HCT116 (cell line): Measurements from ENCODE around the gene OASL. TPM values are rescaled to one million over a fixed set of nuclear protein-coding genes. Genes with fewer than 3 reads are reported as not detected.

Source experiments
- ATAC-seq: fragments of 200-7000 bp; cut with Tn5 transposase; 2 replicates; pipeline ENCODE4 v1.9.1; 2020; ENCODE audit warnings: mild to moderate bottlenecking, moderate library complexity
- BruUV-seq: library from RNA; stranded (reverse); fragments of 400-500 nt; replicated peaks from 2 replicates; lab custom pipeline; 2021; lab: Mats Ljungman, UMichigan
- CTCF ChIA-PET: fragments of 300-600 bp; sonication (Branson Sonifier 250); formaldehyde crosslinking; loops from one replicate; lab custom pipeline; 2021; ENCODE audit warnings: antibody characterized with exemption; lab: Charles Lee
- POLR2A ChIA-PET: fragments of 300-600, 350-600 bp; sonication (Branson Sonifier 250); formaldehyde crosslinking; loops from one replicate; lab custom pipeline; 2021; ENCODE audit warnings: antibody characterized with exemption; lab: Charles Lee
- RAD21 ChIA-PET, 2 experiments: fragments of 300-600 bp; sonication (Branson Sonifier 250); formaldehyde crosslinking; loops; one replicate each; lab custom pipeline; 2023; ENCODE audit warnings: low total read pairs in 2 of 2; ENCODE audit not compliant: uncharacterized antibody in 2 of 2, unreplicated experiment in 2 of 2, low non-redundant PET in 1 of 2; lab: Charles Lee
- DNase-seq: peaks from one replicate; pipeline ENCODE4 v3.0.0-alpha.2; 2010; ENCODE audit warnings: low read depth, low spot score
- H2AFZ ChIP-seq: fragments of 200-600 bp; shearing (Covaris generic), sonication (generic); 2 replicates; pipeline ENCODE4 v1.6.1; 2017; ENCODE audit warnings: low read depth, mixed run types, mixed read lengths, antibody characterized with exemption, low read length; ENCODE audit not compliant: poor library complexity, severe bottlenecking
- H3K27ac ChIP-seq: 2 replicates; pipeline ENCODE4 v1.5.1; 2012; ENCODE audit warnings: low read depth, low read length
- H3K27me3 ChIP-seq: fragments of 200-600 bp; sonication (generic); 2 replicates; pipeline ENCODE4 v1.6.1; 2016; ENCODE audit warnings: mixed run types, low read length, mixed read lengths; ENCODE audit not compliant: insufficient read depth
- H3K36me3 ChIP-seq, 2 experiments: fragments of 200-500 bp in 1 of 2; fragments of 200-600 bp in 1 of 2; sonication (Bioruptor generic) in 1 of 2; sonication (generic) in 1 of 2; 2 replicates each; pipeline versions ENCODE4 v1.5.1 to v1.6.1; 2014 to 2016; ENCODE audit warnings: low read length in 2 of 2, inconsistent platforms in 1 of 2, mixed read lengths in 1 of 2, mixed run types in 1 of 2; ENCODE audit not compliant: insufficient read depth in 2 of 2, control insufficient read depth in 1 of 2
- H3K4me1 ChIP-seq, 2 experiments: fragments of 200-600 bp in 1 of 2; sonication (generic) in 1 of 2; 2 replicates each; pipeline versions ENCODE4 v1.5.1 to v1.6.1; 2012 to 2017; ENCODE audit warnings: low read length in 2 of 2, inconsistent platforms in 1 of 2, mild to moderate bottlenecking in 1 of 2, mixed read lengths in 1 of 2, mixed run types in 1 of 2, moderate library complexity in 1 of 2; ENCODE audit not compliant: insufficient read depth in 2 of 2, control insufficient read depth in 1 of 2
- H3K4me2 ChIP-seq: fragments of 200-600 bp; sonication (generic); 2 replicates; pipeline ENCODE4 v1.6.1; 2017; ENCODE audit warnings: mixed run types, low read length, mixed read lengths
- H3K4me3 ChIP-seq, 2 experiments: fragments of 200-600 bp in 1 of 2; sonication (generic) in 1 of 2; replicated peaks in 1 of 2; 2 replicates each; pipeline ENCODE4 v1.5.1; 2011 to 2016; ENCODE audit warnings: low read length in 2 of 2, control low read depth in 1 of 2, low read depth in 1 of 2, mild to moderate bottlenecking in 1 of 2, mixed read lengths in 1 of 2, mixed run types in 1 of 2
- H3K79me2 ChIP-seq: fragments of 200-600 bp; sonication (generic); 2 replicates; pipeline ENCODE4 v1.6.1; 2017; ENCODE audit warnings: mild to moderate bottlenecking, mixed run types, low read length, moderate library complexity, mixed read lengths; ENCODE audit not compliant: insufficient read depth
- H3K9ac ChIP-seq: fragments of 200-600 bp; sonication (generic); 2 replicates; pipeline ENCODE4 v1.6.1; 2016; ENCODE audit warnings: low read length, mixed read lengths
- H3K9me2 ChIP-seq: fragments of 200-600 bp; sonication (generic), shearing (Covaris generic); 2 replicates; pipeline ENCODE4 v1.6.1; 2017; ENCODE audit warnings: mixed run types, mild to moderate bottlenecking, moderate library complexity; ENCODE audit not compliant: insufficient read depth
- H3K9me3 ChIP-seq, 2 experiments: fragments of 200-500 bp in 1 of 2; fragments of 200-600 bp in 1 of 2; sonication (Bioruptor generic) in 1 of 2; sonication (generic) in 1 of 2; 2 replicates each; pipeline ENCODE4 v1.6.1; 2014 to 2017; ENCODE audit warnings: low read length in 2 of 2, mixed read lengths in 2 of 2, inconsistent platforms in 1 of 2, low read depth in 1 of 2, mild to moderate bottlenecking in 1 of 2, mixed run types in 1 of 2, moderate library complexity in 1 of 2; ENCODE audit not compliant: control insufficient read depth in 1 of 2, insufficient read depth in 1 of 2
- H4K20me1 ChIP-seq: fragments of 200-600 bp; sonication (generic), shearing (Covaris generic); 2 replicates; pipeline ENCODE4 v1.6.1; 2017; ENCODE audit warnings: mixed run types, mild to moderate bottlenecking, moderate library complexity; ENCODE audit not compliant: insufficient read depth
- CBX3 ChIP-seq: IDR thresholded peaks from 2 replicates; pipeline ENCODE4 v1.6.1; 2012; ENCODE audit warnings: low read depth
- CEBPB ChIP-seq: IDR thresholded peaks from 2 replicates; pipeline ENCODE4 v1.6.1; 2012; ENCODE audit warnings: low read depth
- EGR1 ChIP-seq: IDR thresholded peaks from 2 replicates; pipeline ENCODE4 v1.6.1; 2012; ENCODE audit warnings: low read depth
- ELF1 ChIP-seq: IDR thresholded peaks from 2 replicates; pipeline ENCODE4 v1.6.1; 2012; ENCODE audit warnings: low read depth, borderline replicate concordance
- EZH2 ChIP-seq: fragments of 200-600 bp; sonication (generic); IDR thresholded peaks from 2 replicates; pipeline ENCODE4 v1.6.1; 2017; ENCODE audit warnings: antibody characterized with exemption, mixed run types
- EZH2phosphoT487 ChIP-seq: fragments of 200-600 bp; IDR thresholded peaks from 2 replicates; pipeline ENCODE4 v1.6.1; 2018; ENCODE audit warnings: antibody characterized with exemption, borderline replicate concordance
- FOSL1 ChIP-seq: IDR thresholded peaks from 2 replicates; pipeline ENCODE4 v1.6.1; 2012; ENCODE audit warnings: low read depth
- JUND ChIP-seq: IDR thresholded peaks from 2 replicates; pipeline ENCODE4 v1.6.1; 2012
- POLR2A ChIP-seq: IDR thresholded peaks from 2 replicates; pipeline ENCODE4 v1.7.0; 2011; ENCODE audit warnings: borderline replicate concordance; ENCODE audit not compliant: insufficient read depth, insufficient read length; ENCODE audit errors: extremely low read depth
- POLR2AphosphoS5 ChIP-seq: IDR thresholded peaks from 2 replicates; pipeline ENCODE4 v1.6.1; 2011; ENCODE audit warnings: mild to moderate bottlenecking, low read depth, low read length, moderate library complexity
- RAD21 ChIP-seq: IDR thresholded peaks from 2 replicates; pipeline ENCODE4 v1.6.1; 2012; ENCODE audit warnings: low read depth, mild to moderate bottlenecking
- REST ChIP-seq: IDR thresholded peaks from 2 replicates; pipeline ENCODE4 v1.6.1; 2012; ENCODE audit warnings: low read depth
- SP1 ChIP-seq: IDR thresholded peaks from 2 replicates; pipeline ENCODE4 v1.6.1; 2012; ENCODE audit warnings: low read depth
- SRF ChIP-seq: IDR thresholded peaks from 2 replicates; pipeline ENCODE4 v1.6.1; 2012; ENCODE audit warnings: low read depth
- TCF7L2 ChIP-seq: IDR thresholded peaks from 2 replicates; pipeline ENCODE4 v1.7.0; 2011; ENCODE audit warnings: borderline replicate concordance, inconsistent platforms; ENCODE audit not compliant: insufficient read depth, insufficient read length; ENCODE audit errors: extremely low read depth
- YY1 ChIP-seq: IDR thresholded peaks from 2 replicates; pipeline ENCODE4 v1.6.1; 2011; ENCODE audit warnings: low read length, low read depth, moderate library complexity, mild to moderate bottlenecking; ENCODE audit not compliant: insufficient replicate concordance; ENCODE audit errors: extremely low read depth
- ZFX ChIP-seq: fragments of 450-650 bp; IDR thresholded peaks from 2 replicates; pipeline ENCODE4 v1.6.1; 2017
- intact Hi-C: fragments of 100-400 bp; cut with micrococcal nuclease; formaldehyde crosslinking; loops from 2 replicates; pipeline ENCODE4 v1.10.0; 2022
- total RNA-seq: library from RNA; stranded (reverse); gene quantifications from one replicate; pipeline ENCODE4 v1.2.1, GENCODE V29; 2021; ENCODE audit not compliant: unreplicated experiment
- TF ChIP-seq, protein P1 (sequence below): IDR thresholded peaks from 2 replicates; pipeline ENCODE4 v1.6.1; 2012

The OASL gene
- total RNA-seq, 1 experiment from 2014 or later = 4.1 TPM

- TF ChIP-seq, protein P1, sequence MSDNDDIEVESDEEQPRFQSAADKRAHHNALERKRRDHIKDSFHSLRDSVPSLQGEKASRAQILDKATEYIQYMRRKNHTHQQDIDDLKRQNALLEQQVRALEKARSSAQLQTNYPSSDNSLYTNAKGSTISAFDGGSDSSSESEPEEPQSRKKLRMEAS = no peak
- TF ChIP-seq SP1 = no peak
- TF ChIP-seq ZFX = no peak
- no peak for TF ChIP-seq REST
- no peak for TF ChIP-seq POLR2A
These were observed 49.1 kb upstream of the OASL start (continued) for GRCh38 chr12:121088195-121088585.

DNA sequence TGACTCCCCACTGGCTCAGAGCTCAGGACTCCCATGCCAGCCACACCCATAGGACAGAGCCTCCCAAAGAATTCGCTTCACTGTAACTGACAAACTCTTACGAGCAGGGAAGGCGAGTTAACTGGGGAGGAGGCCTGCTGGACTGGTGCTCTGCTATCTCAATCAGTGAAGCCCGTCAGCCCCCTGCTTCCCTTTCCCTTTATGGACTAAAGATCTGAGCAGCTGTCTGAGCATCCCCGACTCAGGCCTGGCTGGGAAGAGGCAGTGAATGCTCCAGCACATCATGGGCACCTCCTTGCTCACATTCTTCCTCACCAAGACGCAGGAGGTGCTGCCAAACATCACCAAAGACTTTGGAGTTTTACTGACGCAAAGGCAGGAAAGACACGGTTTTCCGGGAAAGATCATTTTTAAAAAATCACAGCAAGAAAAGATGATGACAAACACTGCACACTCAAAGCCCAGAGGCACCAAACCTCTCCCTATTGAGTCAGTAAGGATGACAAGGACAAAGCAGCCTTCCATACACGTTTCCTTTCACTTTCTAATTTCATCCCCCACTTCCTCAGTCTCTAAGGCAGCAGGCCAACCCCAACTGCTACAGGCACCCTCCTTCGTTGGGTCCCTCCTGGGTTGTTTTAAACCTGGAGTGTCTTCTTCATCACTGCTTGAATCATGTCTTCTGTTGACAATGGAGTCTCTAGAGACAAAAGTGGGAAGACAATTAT lies 48.6 kb upstream of the OASL start:
- ChIA-PET CTCF (no interaction called here), RAD21 (no interaction called here), POLR2A (no interaction called here)
- ATAC-seq (no peak), DNase-seq (no peak)
- H3K36me3 ChIP-seq = no peaks in the 10 kb centered on the region
- intact Hi-C loops = no loop called here
- H3K4me1 ChIP-seq = peaks cover 0 to 6% of the 10 kb centered on the region in 2 experiments; a peak in 1 of 4 replicates
- H3K9ac ChIP-seq = no peak overlapping the region
- no TSS peak for BruUV-seq
- H3K9me3 ChIP-seq = no peaks in the 10 kb centered on the region
- H3K4me2 ChIP-seq = no peak overlapping the region
- H3K4me3 ChIP-seq = no peak overlapping the region
- no peaks in the 10 kb centered on the region for H4K20me1 ChIP-seq
- H3K9me2 ChIP-seq = no peaks in the 10 kb centered on the region
- no peak overlapping the region for H3K27ac ChIP-seq
- no peaks in the 10 kb centered on the region for H3K27me3 ChIP-seq
- no peaks in the 10 kb centered on the region for H3K79me2 ChIP-seq
- TF ChIP-seq EZH2 (no peak), ELF1 (no peak), REST (no peak), RAD21 (no peak), EZH2phosphoT487 (no peak), POLR2AphosphoS5 (no peak), SRF (no peak), SP1 (no peak), JUND (no peak), ZFX (no peak), EGR1 (no peak), YY1 (no peak), CEBPB (no peak), FOSL1 (no peak), CBX3 (no peak), TCF7L2 (no peak)
- TF ChIP-seq, protein P1 = no peak
- TF ChIP-seq, all 23 proteins: peak for 0
- H2AFZ ChIP-seq = no peak overlapping the region
